Tongue (tissue), 3 donors: Measurements from ENCODE around the gene NCR1. TPM values are rescaled to one million over a fixed set of nuclear protein-coding genes. Genes with fewer than 3 reads are reported as not detected.
"Not testable (repeated sequence)": the region's sequence is repeated elsewhere in the genome, so short reads cannot be mapped to it uniquely, and the experiment has no call there.

Experiments used
- DNase-seq: peaks from one replicate; pipeline ENCODE4 v3.0.0-alpha.2; 2015
- small RNA-seq: library from RNA; depleted of rRNA; stranded (forward); fragments of <200 nt; gene quantifications from one replicate; pipeline ENCODE3, GENCODE V24; 2014; ENCODE audit warnings: low replicate concordance
- total RNA-seq: library from RNA; depleted of rRNA; stranded (reverse); fragments of >200 nt; gene quantifications from one replicate; pipeline ENCODE4 v1.2.3, GENCODE V29; 2014

Gene NCR1
- total RNA-seq, 1 donor from 2014 or later: not detected

DNA sequence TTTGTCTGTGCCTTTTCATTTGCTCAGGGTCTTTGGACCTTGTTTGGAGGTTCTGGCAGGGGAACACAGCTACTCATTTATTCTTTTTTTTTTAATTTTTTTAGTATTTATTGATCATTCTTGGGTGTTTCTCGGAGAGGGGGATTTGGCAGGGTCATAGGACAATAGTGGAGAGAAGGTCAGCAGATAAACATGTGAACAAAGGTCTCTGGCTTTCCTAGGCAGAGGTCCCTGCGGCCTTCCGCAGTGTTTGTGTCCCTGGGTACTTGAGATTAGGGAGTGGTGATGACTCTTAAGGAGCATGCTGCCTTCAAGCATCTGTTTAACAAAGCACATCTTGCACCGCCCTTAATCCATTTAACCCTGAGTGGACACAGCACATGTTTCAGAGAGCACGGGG is 2.0 kb downstream of the NCR1 start:
- not testable (repeated sequence) for DNase-seq

DNA sequence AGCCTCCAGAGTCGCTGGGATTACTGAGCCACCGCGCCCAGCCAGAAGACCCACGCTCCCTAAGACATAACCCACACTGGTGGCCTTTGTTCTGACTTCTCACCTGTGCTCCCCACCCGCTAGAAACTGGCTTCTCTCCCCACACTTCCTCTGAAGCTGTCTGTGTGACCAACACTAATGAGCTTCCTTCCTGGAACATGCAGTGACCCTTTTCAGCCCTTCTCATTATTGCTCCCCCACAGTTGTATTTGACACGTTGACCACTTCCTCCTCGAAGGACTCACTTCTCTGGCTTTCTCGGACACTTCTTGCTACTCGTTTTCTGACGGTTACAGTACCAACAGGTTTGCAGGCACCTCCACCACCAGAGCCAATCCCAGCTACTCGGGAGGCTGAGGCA is 10.9 kb downstream of the NCR1 start:
- no peak for DNase-seq

DNA sequence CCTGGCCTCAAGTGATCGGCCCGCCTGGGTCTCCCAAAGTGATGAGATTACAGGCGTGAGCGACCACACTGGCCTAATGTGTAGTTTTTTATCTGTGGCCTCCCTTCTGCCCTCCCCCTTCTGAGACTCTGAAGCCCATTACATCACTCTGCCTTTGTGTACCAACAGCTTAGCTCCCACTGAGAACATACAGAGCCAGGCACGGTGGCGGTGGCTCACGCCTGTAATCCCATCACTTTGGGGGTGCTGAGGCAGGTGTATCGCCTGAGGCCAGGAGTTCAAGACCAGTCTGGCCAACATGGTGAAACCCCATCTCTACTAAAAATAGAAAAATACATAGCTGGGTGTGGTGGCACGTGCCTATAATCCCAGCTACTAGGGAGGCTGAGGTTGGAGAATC is 12.6 kb downstream of the NCR1 start:
- DNase-seq: no peak

DNA sequence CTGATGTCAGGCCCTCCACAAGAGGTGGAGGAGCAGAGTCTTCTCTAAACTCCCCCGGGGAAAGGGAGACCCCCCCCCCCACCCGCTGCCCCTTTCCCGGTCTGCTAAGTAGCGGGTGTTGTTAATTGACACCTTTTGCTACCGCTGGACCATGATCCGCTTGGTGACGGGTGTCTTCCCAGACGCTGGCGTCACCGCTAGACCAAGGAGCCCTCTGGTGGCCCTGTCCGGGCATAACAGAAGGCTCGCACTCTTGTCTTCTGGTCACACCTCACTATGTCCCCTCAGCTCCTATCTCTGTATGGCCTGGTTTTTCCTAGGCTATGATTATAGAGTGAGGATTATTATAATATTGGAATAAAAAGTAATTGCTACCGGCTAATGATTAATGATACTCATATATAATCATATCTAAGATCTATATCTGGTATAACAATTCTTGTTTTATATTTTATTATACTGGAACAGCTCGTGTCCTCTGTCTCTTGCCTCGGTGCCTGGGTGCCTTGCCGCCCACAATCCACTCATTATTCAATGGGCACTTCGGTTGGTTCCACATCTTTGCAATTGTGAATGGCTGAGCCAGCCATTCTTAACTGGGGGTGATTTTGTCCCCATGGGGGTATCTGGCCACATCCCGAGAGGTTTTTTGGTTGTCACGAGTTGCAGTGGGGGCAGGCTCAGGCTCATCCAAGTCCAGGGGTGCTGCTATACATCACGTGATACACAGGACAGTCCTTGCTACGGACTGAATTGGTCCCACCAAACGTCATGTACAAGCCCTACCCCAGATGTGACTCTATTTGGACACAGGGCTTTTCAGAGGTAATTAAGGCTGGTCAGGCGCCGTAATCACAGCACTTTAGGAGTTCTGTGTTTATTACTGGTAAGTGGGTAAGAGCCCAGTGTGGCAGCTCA is 14.0 kb downstream of the NCR1 start:
- DNase-seq: not testable (repeated sequence)

DNA sequence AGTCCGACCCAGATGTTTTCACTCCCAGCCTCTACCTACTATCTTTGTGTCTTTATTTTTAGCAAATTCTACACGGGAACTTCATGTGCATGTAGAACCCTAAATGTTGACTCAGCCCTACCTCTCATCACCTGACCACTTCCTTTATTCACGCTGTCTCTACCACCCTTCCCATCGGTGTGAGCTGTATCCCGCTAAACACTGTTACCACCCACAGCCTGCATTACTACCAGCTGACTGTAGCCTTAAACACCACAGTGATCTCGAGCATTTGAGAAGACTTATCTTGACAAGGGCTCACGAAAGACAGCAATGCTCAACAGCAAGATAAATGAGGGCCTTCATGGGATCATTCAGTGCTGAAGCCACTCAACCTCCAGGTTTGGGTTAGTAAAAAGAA is 15.1 kb downstream of the NCR1 start:
- DNase-seq: no peak

DNA sequence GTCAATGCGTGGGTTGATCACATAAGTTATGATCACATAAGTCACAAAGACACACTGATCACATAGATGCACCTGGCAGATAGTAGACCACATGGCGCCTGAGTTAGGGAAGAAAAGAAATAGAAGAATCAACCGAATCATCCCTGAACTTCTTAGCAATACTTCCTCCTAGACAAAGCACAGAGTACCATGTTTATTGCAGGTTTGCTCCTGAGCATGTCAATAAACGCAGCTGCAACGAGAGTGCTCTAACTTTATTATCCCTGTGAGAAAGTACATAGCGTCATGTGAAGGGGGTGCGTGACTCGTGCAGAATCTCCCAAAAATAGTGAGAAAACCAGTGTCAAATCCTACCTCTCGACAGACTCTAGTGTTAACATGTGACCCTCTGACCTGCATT is 17.3 kb downstream of the NCR1 start:
- no peak for DNase-seq

DNA sequence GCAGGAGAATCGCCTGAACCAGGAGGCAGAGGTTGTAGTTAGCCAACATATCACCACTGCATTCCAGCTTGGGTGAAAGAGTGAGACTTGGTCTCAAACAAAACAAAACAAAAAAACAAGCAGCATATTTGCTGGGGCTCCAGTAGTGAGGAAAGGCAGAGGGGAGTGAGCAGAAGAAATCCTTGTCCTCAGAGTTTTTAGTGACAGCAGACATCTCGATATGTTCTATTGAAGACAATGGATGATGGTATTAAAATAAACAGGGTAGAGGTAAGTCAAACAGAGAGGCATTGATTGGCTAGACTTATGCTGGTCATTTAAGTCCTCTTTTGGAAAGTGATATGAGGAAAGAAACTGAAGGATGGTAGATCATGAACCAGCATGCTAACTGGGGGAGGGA is 22.4 kb downstream of the NCR1 start:
- DNase-seq: no peak

DNA sequence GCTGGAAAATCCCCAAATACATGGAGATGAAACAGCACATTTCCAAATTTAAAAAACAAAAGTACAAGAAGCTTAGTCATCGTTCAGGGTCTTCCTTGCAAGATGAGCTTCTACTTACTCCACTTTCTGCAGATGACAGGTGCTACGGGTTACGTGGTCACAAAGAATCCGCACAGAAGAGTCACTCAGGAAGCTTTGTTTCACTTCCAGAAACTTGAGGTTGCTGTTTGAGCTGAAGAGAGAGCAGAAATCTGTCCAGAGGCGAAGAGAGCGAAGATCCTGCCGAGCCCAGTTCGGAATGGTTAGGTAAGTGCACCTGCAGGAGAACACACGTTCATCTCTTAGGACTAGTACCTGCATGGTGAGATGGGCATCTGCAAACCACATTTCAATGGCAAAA is 32.0 kb downstream of the NCR1 start:
- DNase-seq: no peak

DNA sequence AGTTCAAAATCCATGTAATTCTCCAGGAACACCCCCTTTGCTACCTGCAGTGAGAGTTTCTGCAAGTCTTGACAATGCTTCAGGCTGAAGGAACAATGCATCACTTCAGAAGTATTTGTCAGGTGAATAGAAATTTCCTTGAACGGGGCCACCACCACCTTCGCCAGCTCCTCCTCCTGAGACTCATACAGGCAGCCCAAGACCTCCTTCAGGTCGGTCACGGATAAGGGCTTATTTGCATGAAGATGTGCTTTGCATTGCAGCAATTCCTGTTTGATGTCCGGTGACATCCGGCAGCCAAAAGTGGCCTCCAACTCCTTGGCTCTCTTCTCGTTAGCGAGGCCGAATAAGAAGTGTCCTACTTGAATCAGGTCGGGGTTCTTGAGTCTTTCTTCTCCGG is 33.0 kb downstream of the NCR1 start:
- DNase-seq: no peak

DNA sequence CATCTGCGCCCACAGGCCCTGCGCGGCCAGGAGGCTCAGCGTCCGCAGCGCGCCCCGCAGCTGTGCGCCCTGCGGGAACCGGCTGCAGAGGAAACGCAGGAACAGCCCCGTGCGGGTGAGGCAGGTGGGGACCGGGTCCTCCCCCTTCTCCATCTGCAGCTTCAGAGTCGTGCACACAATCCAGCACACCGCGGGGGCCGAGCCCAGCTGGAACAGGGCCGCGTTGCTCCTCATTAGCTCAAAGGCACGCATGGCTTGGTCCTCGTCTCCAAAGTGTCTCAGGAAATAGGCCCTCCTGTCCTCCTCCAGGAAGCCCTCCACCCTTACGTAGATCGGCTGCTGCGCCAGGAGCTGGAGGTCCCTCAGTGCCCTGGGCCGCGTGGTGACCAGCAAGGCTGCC is 33.6 kb downstream of the NCR1 start:
- DNase-seq: not testable (repeated sequence)

DNA sequence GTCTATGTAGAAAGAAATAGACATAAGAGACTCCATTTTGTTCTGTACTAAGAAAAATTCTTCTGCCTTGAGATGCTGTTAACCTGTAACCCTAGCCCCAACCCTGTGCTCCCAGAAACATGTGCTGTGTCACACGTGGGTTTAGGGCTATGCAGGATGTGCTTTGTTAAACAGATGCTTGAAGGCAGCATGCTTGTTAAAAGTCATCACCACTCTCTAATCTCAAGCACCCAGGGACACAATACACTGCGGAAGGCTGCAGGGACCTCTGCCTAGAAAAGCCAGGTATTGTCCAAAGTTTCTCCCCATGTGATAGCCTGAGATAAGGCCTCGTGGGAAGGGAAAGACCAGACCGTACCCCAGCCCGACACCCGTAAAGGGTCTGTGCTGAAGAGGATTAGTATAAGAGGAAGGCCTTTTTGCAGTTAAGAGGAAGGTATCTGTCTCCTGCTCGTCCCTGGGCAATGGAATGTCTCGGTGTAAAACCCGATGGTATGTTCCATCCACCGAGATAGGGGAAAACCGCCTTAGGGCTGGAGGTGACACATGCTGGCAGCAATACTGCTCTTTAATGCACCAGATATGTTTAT is 37.9 kb downstream of the NCR1 start:
- DNase-seq: not testable (repeated sequence)

DNA sequence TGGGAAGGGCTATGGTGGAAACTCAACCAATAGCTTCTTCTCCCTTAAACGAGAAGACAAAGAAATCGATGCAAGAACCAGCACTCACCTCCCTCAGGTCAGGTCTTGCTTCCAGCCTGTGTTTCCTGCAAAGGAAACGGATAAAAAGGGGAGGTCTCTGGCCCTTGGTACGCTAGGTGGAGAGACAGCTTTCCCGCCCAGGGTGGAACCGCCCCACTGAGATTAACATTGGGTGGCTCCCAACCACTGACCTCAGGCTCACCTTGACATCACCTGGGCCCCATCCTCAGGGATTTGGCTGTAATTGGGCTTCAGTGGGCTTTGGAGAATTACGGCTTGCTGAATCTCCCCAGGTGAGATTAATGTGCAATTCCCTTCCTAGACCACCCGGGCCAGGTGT is 41.4 kb downstream of the NCR1 start, which contains the start of gene NLRP7:
NLRP7 (minus strand) TSS at position 150 of the 400 bp plus-strand sequence.
- no peak for DNase-seq

DNA sequence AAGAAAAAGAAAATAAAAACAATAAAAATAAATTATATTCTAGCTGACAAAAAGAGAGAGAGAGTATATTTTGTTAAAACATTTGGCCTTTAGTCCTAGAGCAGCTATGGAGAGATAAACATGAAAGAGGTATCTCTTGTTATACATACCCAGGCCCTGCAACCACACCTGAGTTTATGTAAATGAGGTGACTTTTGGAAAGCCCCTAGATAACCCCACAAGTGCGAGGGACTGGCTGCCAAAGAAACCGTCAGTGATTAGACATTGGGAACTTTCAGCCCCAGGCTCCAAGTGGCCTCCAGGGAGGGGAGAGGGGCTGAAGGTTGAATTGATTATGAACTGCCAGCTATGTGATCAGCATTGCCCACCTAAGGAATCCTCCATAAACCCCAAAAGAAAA is 43.5 kb downstream of the NCR1 start:
- DNase-seq: no peak

DNA sequence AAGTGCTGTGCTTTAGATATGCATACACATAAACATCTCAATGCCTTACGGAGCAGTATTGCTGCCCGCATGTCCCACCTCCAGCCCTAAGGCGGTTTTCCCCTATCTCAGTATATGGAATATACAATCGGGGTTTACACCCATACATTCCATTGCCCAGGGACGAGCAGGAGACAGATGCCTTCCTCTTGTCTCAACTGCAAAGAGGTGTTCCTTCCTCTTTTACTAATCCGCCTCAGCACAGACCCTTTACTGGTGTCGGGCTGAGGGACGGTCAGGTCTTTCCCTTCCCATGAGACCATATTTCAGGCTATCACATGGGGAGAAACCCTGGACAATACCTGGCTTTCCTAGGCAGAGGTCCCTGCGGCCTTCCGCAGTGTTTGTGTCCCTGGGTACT is 44.6 kb downstream of the NCR1 start:
- DNase-seq: not testable (repeated sequence)

DNA sequence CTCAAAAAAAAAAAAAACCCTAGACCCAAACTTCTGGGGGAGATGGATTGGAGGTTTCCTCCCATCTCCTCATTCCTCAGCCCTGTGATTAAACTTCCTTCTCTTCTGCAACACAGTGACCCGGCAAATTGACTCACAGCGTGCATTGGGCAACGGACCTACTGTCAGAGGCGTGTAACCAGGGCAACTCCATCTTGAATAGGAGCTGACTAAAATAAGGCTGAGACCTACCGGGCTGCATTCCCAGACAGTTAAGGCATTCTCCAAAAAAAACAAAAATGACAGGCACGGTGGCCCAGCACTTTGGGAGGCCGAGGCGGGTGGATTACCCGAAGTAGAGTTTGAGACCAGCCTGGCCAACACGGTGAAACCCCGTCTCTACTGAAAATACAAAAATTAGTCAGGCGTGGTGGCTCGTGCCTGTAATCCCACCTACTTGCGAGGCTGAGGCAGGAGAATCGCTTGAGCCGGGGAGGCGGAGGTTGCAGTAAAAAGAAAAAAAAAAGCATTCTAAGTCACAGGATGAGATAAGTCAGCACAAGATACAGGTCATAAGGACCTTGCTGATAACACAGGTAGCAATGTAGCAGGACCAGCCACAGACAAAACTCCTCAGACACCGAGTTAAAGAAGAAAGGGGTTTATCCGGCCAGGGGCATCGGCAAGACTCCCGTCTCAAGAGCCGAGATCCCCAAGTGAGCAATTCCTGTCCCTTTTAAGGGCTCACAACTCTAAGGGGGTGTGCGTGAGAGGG is 46.8 kb downstream of the NCR1 start:
- no peak for DNase-seq

DNA sequence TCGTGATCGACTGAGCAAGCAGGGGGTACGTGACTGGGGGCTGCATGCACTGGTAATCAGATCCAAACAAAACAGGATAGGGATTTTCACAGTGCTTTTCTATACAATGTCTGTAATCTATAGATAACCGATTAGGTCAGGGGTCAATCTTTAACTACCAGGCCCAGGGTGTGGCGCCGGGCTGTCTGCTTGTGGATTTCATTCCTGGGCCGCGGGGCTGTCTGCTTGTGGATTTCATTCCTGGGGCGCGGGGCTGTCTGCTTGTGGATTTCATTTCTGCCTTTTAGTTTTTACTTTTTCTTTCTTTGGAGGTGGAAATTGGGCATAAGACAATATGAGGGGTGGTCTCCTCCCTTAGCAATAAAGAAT is 47.4 kb downstream of the NCR1 start:
- not testable (repeated sequence) for DNase-seq

DNA sequence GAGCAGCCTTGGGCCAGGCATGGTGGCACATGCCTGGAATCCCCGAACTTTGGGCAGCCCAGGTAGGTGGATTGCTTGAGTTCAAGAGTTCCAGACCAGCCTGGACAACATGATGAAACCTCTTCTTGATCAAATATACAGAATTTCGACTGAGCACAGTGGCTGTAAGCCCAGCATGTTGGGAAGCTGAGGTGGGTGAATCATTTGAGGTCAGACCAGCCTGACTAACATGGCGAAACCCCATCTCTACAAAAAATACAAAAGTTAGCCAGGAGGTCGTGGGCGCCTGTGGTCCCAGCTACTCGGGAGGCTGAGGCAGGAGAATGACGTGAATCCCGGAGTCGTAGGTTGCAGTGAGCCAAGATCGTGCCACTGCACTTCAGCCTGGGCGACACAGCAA is 49.4 kb downstream of the NCR1 start:
- DNase-seq: no peak

DNA sequence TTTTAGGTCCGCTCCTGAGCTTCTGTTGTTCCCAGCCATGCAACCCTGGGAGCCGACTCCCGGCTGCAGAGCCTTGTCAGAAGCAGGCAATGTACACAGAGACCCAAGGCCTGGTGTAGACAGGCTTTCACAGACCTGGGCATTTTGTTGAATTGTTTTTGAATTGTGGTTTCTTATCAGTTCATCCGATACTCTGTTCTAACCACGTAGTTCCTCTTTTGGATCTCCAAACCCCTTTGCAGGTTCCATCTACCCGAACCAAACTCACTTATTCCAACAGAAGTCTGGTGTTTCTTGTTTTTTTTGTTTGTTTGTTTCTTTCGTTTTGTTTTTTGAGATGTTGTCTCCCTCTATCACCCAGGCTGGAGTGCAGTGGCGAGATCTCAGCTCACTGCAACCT is 53.9 kb downstream of the NCR1 start:
- DNase-seq: no peak

Small RNA genes lying within 50 kb of the gene (small RNA-seq; reads per million reads assigned to genes)
- gene AC011476.8: not detected
- not detected for gene RNU6-222P

Other genes with a start within 250 kb of the NCR1 start
- 0.51 TPM for gene LILRB4, start 243.2 kb upstream of the NCR1 start, total RNA-seq
- not detected for gene KIR3DL3, start 181.7 kb upstream of the NCR1 start, total RNA-seq
- not detected for gene KIR2DL3, start 167.6 kb upstream of the NCR1 start, total RNA-seq
- not detected for gene KIR2DL1, start 136.4 kb upstream of the NCR1 start, total RNA-seq
- gene KIR2DL4, start 102.5 kb upstream of the NCR1 start, total RNA-seq: not detected
- gene KIR3DL1, start 89.7 kb upstream of the NCR1 start, total RNA-seq: not detected
- not detected for gene KIR2DS4, start 73.5 kb upstream of the NCR1 start, total RNA-seq
- gene KIR3DL2, start 55.7 kb upstream of the NCR1 start, total RNA-seq: not detected
- gene FCAR, start 31.9 kb upstream of the NCR1 start, total RNA-seq: 2.6 TPM
- gene NLRP7, start 41.4 kb downstream of the NCR1 start, total RNA-seq: not detected
- 7.3 TPM for gene NLRP2, start 60.2 kb downstream of the NCR1 start, total RNA-seq
- 0.21 TPM for gene GP6, start 132.1 kb downstream of the NCR1 start, total RNA-seq
- gene RDH13, start 157.0 kb downstream of the NCR1 start, total RNA-seq: 36.2 TPM
- gene EPS8L1, start 169.7 kb downstream of the NCR1 start, total RNA-seq: 76.8 TPM
- 48.4 TPM for gene PPP1R12C, start 211.5 kb downstream of the NCR1 start, total RNA-seq
- 338 TPM for gene TNNT1, start 243.1 kb downstream of the NCR1 start, total RNA-seq